HEK293 (cell line): ENCODE results near the gene COQ3.

Source experiments
- CTCF ChIA-PET: fragments of 350-600 bp; formaldehyde crosslinking; extraction: SDS; loops from one replicate; lab custom pipeline; 2021; ENCODE audit warnings: antibody characterized with exemption; lab: Yijun Ruan, JAX
- POLR2A ChIA-PET: fragments of 300-600 bp; formaldehyde crosslinking; extraction: SDS; loops from one replicate; lab custom pipeline; 2020; ENCODE audit warnings: antibody characterized with exemption, inconsistent platforms; lab: Yijun Ruan, JAX
- H3K27ac ChIP-seq: fragments of 200-500 bp; sonication (Bioruptor generic); 2 replicates; pipeline ENCODE4 v1.5.1; 2014; ENCODE audit warnings: low read depth, low read length, control low read depth, inconsistent platforms; ENCODE audit errors: extremely low read depth
- H3K36me3 ChIP-seq, 2 experiments: fragments of 200-500 bp in 1 of 2; sonication (Bioruptor generic) in 1 of 2; 1 replicate in 1 of 2; 2 replicates in 1 of 2; pipeline ENCODE4 v1.5.1; 2014 to 2017; ENCODE audit warnings: inconsistent platforms in 2 of 2, low read length in 2 of 2; ENCODE audit not compliant: control insufficient read depth in 2 of 2, insufficient read depth in 1 of 2
- H3K4me1 ChIP-seq: fragments of 200-500 bp; sonication (Bioruptor generic); 2 replicates; pipeline ENCODE4 v1.5.1; 2014; ENCODE audit warnings: mild to moderate bottlenecking, low read length, inconsistent platforms; ENCODE audit not compliant: control insufficient read depth, insufficient read depth
- H3K4me3 ChIP-seq: 2 replicates; pipeline ENCODE4 v1.5.1; 2011; ENCODE audit warnings: low read depth, mild to moderate bottlenecking, control low read depth, low read length, moderate library complexity
- H3K9me3 ChIP-seq: fragments of 200-500 bp; sonication (Bioruptor generic); 2 replicates; pipeline ENCODE4 v1.5.1; 2014; ENCODE audit warnings: low read depth, low read length, inconsistent platforms; ENCODE audit not compliant: control insufficient read depth, insufficient read depth
- IKZF3 ChIP-seq: fragments of 450-650 bp; IDR thresholded peaks from 2 replicates; pipeline ENCODE4 v1.5.0; 2018; ENCODE audit warnings: missing biosample characterization, mild to moderate bottlenecking, missing genetic modification characterization, moderate library complexity
- MEIS1 ChIP-seq: sonication (generic); formaldehyde crosslinking; IDR thresholded peaks from 2 replicates; pipeline ENCODE4 v1.8.1; 2022; ENCODE audit warnings: missing genetic modification reagents, mild to moderate bottlenecking, borderline replicate concordance
- OVOL3 ChIP-seq: fragments of 450-650 bp; formaldehyde crosslinking; IDR thresholded peaks from 2 replicates; pipeline ENCODE4 v1.5.1; 2016; ENCODE audit warnings: missing biosample characterization, missing genetic modification characterization
- ZBTB21 ChIP-seq: fragments of 450-650 bp; formaldehyde crosslinking; IDR thresholded peaks from 2 replicates; pipeline ENCODE4 v1.5.1; 2017; ENCODE audit warnings: missing biosample characterization, missing genetic modification characterization
- ZNF223 ChIP-seq: fragments of 450-650 bp; formaldehyde crosslinking; IDR thresholded peaks from 2 replicates; pipeline ENCODE4 v1.5.1; 2016; ENCODE audit warnings: missing biosample characterization, missing genetic modification characterization
- ZNF530 ChIP-seq: fragments of 450-650 bp; formaldehyde crosslinking; IDR thresholded peaks from 2 replicates; pipeline ENCODE4 v1.5.1; 2016; ENCODE audit warnings: low read depth, missing biosample characterization, missing genetic modification characterization
- ZNF555 ChIP-seq: fragments of 450-650 bp; formaldehyde crosslinking; conservative IDR thresholded peaks from 2 replicates; pipeline ENCODE4 v1.5.1; 2017; ENCODE audit warnings: missing biosample characterization, mild to moderate bottlenecking, missing genetic modification characterization, inconsistent platforms
- ZNF585B ChIP-seq: fragments of 450-650 bp; formaldehyde crosslinking; IDR thresholded peaks from 2 replicates; pipeline ENCODE4 v1.5.1; 2016; ENCODE audit warnings: missing biosample characterization, missing genetic modification characterization
- ZNF600 ChIP-seq: fragments of 450-650 bp; formaldehyde crosslinking; IDR thresholded peaks from 2 replicates; pipeline ENCODE4 v1.5.1; 2016; ENCODE audit warnings: missing biosample characterization, missing genetic modification characterization
- ZNF785 ChIP-seq: fragments of 450-650 bp; formaldehyde crosslinking; IDR thresholded peaks from 2 replicates; pipeline ENCODE4 v1.5.1; 2016; ENCODE audit warnings: missing biosample characterization, missing genetic modification characterization
- TF ChIP-seq, protein P1 (sequence below): fragments of 450-650 bp; formaldehyde crosslinking; IDR thresholded peaks from 2 replicates; pipeline ENCODE4 v1.5.1; 2016; ENCODE audit warnings: missing biosample characterization, missing genetic modification characterization
- TF ChIP-seq, protein P2 (sequence below): fragments of 450-650 bp; formaldehyde crosslinking; IDR thresholded peaks from 2 replicates; pipeline ENCODE4 v1.5.1; 2016; ENCODE audit warnings: missing biosample characterization, missing genetic modification characterization
- TF ChIP-seq, protein P3 (sequence below): fragments of 450-650 bp; formaldehyde crosslinking; IDR thresholded peaks from 2 replicates; pipeline ENCODE4; 2016; ENCODE audit warnings: missing biosample characterization, missing genetic modification characterization
- TF ChIP-seq, protein P4 (sequence below): fragments of 450-650 bp; formaldehyde crosslinking; conservative IDR thresholded peaks from 2 replicates; pipeline ENCODE4 v1.5.1; 2016; ENCODE audit warnings: low read depth, missing biosample characterization, missing genetic modification characterization
- TF ChIP-seq, protein P5 (sequence below): sonication (generic); formaldehyde crosslinking; IDR thresholded peaks from 2 replicates; pipeline ENCODE4 v1.8.1; 2022; ENCODE audit warnings: mild to moderate bottlenecking, moderate library complexity, missing genetic modification reagents

Gene COQ3

DNA sequence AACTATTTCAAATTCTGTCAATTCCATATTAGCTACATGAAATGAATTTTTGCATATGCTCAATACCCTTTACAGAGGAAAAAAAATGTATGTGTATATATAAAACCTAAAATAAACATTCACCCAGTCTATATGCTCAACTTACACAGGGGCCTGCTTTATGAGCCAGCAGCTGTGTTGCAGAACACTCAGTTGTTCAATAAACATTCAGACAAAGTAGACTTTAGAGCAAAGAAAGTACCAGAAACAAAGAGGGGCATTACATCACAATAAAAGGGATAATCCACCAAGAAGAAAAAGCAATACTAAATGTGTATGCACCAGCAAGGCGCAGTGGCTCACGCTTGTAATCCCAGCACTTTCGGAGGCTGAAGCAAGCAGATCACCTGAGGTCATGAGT lies 9.5 kb downstream of the COQ3 start:
- H3K4me1 ChIP-seq, result peaks cover 2% of the 10 kb centered on the region; the same call in 1 of the 2 replicates
- H3K36me3 ChIP-seq, result no peaks in the 10 kb centered on the region
- TF ChIP-seq ZNF785 (tag by site-specific recombination), result no peak
- no peak for TF ChIP-seq ZNF530
- TF ChIP-seq, protein P1, sequence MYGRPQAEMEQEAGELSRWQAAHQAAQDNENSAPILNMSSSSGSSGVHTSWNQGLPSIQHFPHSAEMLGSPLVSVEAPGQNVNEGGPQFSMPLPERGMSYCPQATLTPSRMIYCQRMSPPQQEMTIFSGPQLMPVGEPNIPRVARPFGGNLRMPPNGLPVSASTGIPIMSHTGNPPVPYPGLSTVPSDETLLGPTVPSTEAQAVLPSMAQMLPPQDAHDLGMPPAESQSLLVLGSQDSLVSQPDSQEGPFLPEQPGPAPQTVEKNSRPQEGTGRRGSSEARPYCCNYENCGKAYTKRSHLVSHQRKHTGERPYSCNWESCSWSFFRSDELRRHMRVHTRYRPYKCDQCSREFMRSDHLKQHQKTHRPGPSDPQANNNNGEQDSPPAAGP (tag by site-specific recombination), result no peak
- TF ChIP-seq ZNF600 (tag by site-specific recombination), result 0 out of 2 replicates have a peak, but pooled peaks have one; percentile 21
- TF ChIP-seq, protein P2, sequence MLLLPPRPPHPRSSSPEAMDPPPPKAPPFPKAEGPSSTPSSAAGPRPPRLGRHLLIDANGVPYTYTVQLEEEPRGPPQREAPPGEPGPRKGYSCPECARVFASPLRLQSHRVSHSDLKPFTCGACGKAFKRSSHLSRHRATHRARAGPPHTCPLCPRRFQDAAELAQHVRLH (tag by site-specific recombination), result 0 out of 2 replicates have a peak, but pooled peaks have one; percentile 24
- TF ChIP-seq, protein P3, sequence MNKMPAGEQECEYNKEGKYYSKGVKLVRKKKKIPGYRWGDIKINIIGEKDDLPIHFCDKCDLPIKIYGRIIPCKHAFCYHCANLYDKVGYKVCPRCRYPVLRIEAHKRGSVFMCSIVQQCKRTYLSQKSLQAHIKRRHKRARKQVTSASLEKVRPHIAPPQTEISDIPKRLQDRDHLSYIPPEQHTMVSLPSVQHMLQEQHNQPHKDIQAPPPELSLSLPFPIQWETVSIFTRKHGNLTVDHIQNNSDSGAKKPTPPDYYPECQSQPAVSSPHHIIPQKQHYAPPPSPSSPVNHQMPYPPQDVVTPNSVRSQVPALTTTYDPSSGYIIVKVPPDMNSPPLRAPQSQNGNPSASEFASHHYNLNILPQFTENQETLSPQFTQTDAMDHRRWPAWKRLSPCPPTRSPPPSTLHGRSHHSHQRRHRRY (tag by site-specific recombination), result no peak
- TF ChIP-seq, protein P4, sequence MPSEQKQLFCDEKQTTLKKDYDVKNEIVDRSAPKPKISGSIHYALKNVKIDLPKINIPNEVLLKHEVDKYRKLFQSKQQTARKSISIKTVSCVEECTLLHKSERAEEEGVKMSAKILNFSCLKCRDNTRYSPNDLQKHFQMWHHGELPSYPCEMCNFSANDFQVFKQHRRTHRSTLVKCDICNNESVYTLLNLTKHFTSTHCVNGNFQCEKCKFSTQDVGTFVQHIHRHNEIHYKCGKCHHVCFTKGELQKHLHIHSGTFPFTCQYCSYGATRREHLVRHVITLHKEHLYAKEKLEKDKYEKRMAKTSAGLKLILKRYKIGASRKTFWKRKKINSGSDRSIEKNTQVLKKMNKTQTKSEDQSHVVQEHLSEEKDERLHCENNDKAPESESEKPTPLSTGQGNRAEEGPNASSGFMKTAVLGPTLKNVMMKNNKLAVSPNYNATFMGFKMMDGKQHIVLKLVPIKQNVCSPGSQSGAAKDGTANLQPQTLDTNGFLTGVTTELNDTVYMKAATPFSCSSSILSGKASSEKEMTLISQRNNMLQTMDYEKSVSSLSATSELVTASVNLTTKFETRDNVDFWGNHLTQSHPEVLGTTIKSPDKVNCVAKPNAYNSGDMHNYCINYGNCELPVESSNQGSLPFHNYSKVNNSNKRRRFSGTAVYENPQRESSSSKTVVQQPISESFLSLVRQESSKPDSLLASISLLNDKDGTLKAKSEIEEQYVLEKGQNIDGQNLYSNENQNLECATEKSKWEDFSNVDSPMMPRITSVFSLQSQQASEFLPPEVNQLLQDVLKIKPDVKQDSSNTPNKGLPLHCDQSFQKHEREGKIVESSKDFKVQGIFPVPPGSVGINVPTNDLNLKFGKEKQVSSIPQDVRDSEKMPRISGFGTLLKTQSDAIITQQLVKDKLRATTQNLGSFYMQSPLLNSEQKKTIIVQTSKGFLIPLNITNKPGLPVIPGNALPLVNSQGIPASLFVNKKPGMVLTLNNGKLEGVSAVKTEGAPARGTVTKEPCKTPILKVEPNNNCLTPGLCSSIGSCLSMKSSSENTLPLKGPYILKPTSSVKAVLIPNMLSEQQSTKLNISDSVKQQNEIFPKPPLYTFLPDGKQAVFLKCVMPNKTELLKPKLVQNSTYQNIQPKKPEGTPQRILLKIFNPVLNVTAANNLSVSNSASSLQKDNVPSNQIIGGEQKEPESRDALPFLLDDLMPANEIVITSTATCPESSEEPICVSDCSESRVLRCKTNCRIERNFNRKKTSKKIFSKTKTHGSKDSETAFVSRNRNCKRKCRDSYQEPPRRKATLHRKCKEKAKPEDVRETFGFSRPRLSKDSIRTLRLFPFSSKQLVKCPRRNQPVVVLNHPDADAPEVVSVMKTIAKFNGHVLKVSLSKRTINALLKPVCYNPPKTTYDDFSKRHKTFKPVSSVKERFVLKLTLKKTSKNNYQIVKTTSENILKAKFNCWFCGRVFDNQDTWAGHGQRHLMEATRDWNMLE, result no peak
- no peak for TF ChIP-seq ZBTB21
- POLR2A ChIA-PET, result no interaction called here
- H3K27ac ChIP-seq, result no peak overlapping the region
- no peaks in the 10 kb centered on the region for H3K9me3 ChIP-seq
- CTCF ChIA-PET, result interaction anchor here (1.8 kb wide), 1 partner anchor 41 kb away, joined by 9 read pairs; no protein-coding TSS in a partner anchor
- H3K4me3 ChIP-seq, result no peak overlapping the region

DNA sequence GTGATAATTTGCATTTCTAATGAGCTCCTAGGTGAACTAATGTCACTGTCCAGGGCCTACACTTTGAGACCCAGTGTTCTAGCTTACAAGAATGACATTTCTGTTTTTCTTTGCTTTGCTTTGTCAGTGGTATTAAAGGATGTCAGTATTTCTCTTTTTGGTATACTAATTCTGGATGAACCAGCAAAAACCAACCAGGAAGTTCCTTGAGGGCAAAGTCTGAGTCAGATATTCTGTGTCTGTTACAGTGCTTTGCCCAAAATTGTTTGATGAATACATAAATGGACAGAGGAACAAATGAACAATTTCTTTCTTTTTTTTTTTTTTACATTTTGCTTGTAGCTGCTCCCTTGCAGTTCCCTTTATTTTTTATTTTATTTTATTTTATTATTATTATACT lies 15.4 kb downstream of the COQ3 start:
- POLR2A ChIA-PET, result interaction anchor here (1.9 kb wide), 1 partner anchor 15 kb away, joined by 8 read pairs; the partner anchor contains the start of gene COQ3
- TF ChIP-seq ZNF585B (tag by site-specific recombination) (no peak), ZNF223 (tag by site-specific recombination) (no peak), ZNF555 (tag by site-specific recombination) (no peak)
- TF ChIP-seq, protein P5, sequence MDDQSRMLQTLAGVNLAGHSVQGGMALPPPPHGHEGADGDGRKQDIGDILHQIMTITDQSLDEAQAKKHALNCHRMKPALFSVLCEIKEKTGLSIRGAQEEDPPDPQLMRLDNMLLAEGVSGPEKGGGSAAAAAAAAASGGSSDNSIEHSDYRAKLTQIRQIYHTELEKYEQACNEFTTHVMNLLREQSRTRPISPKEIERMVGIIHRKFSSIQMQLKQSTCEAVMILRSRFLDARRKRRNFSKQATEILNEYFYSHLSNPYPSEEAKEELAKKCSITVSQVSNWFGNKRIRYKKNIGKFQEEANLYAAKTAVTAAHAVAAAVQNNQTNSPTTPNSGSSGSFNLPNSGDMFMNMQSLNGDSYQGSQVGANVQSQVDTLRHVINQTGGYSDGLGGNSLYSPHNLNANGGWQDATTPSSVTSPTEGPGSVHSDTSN (CRISPR knock-in tag), result no peak
- no peak overlapping the region for H3K4me3 ChIP-seq
- no peaks in the 10 kb centered on the region; a peak in 1 of 3 replicates for H3K36me3 ChIP-seq
- CTCF ChIA-PET, result interaction anchor here (0.8 to 1.6 kb wide), 3 partner anchors 14 to 48 kb away, joined by 3 to 7 read pairs (median 4); no protein-coding TSS in a partner anchor
- H3K4me1 ChIP-seq, result no peaks in the 10 kb centered on the region
- no peaks in the 10 kb centered on the region for H3K9me3 ChIP-seq
- H3K27ac ChIP-seq, result no peak overlapping the region

DNA sequence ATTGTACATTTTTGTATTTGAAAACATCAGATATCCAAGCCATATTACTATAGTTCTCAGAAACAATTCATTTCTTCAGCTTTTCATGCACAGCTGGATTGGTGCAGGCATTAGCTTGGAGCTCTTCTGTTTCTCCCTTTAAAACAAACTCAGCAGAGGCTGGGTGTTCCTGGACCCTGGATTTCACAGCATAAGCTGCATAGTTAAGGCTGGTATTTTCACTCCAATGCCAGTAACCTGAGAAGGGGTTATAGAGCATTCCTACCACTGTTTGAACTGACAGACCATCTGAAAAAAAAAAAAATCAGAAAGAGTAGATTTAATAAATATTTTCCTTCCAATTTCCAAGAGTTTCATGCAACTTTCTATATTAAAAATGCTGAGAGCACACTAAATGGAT lies 24.5 kb downstream of the COQ3 start:
- ChIA-PET POLR2A (interaction anchor here (0.9 to 1.0 kb wide), 2 partner anchors 24 to 199 kb away, joined by 4 to 11 read pairs; partner anchors contain the start of gene COQ3), CTCF (interaction anchor here (0.6 to 0.7 kb wide), 2 partner anchors 18 to 378 kb away, joined by 3 to 5 read pairs; no protein-coding TSS in a partner anchor)
- TF ChIP-seq ZNF530, result no peak
- no peak for TF ChIP-seq IKZF3 (tag by site-specific recombination)
- TF ChIP-seq MEIS1, result no peak
- TF ChIP-seq OVOL3 (tag by site-specific recombination), result no peak
- Histone ChIP-seq H3K4me1 (no peaks in the 10 kb centered on the region), H3K4me3 (no peak overlapping the region), H3K36me3 (no peaks in the 10 kb centered on the region; a peak in 1 of 3 replicates), H3K9me3 (no peaks in the 10 kb centered on the region), H3K27ac (no peak overlapping the region)
